Uterus (tissue), 4 donors: ENCODE data around the gene PLEKHH1. TPM values are rescaled to one million over a fixed set of nuclear protein-coding genes. Genes with fewer than 3 reads are reported as not detected.

Experiments
- DNase-seq, 2 donors: peaks; one replicate each; pipeline ENCODE4 v3.0.0-alpha.2; 2019 to 2020
- H3K27ac ChIP-seq, 2 donors: fragments of 200-600 bp; sonication (generic); 1 replicate in 1 of 2; 2 replicates in 1 of 2; pipeline ENCODE4 v1.5.1; 2016 to 2018
- H3K27me3 ChIP-seq, 2 donors: fragments of 200-600 bp; sonication (generic); one replicate each; pipeline ENCODE4 v1.5.1; 2018 to 2019; ENCODE audit warnings: control low read depth in 1 of 2
- H3K36me3 ChIP-seq, 2 donors: fragments of 200-600 bp; sonication (generic); one replicate each; pipeline ENCODE4 v1.5.1; 2019; ENCODE audit warnings: control low read depth in 1 of 2
- H3K4me1 ChIP-seq, 2 donors: fragments of 200-600 bp; sonication (generic); one replicate each; pipeline ENCODE4 v1.5.1; 2018 to 2019; ENCODE audit warnings: control low read depth in 1 of 2
- H3K4me3 ChIP-seq, 2 donors: fragments of 200-600 bp; sonication (generic); 1 replicate in 1 of 2; 2 replicates in 1 of 2; pipeline ENCODE4 v1.5.1; 2018 to 2019; ENCODE audit warnings: mild to moderate bottlenecking in 1 of 2
- H3K9me3 ChIP-seq, 2 donors: fragments of 200-600 bp; sonication (generic); one replicate each; pipeline ENCODE4 v1.5.1; 2019; ENCODE audit warnings: control low read depth in 1 of 2
- CTCF ChIP-seq, 4 experiments: fragments of 200-600 bp in 2 of 4; fragments of 450-650 bp in 2 of 4; sonication (generic) in 2 of 4; IDR thresholded peaks; one replicate each; pipeline ENCODE4 v1.5.1; 2016 to 2019; ENCODE audit warnings: antibody characterized with exemption in 4 of 4, mild to moderate bottlenecking in 2 of 4, moderate library complexity in 1 of 4
- POLR2A ChIP-seq, 2 donors: fragments of 450-650 bp; IDR thresholded peaks; one replicate each; pipeline ENCODE4 v1.6.1; 2016; ENCODE audit warnings: antibody characterized with exemption in 2 of 2, mild to moderate bottlenecking in 1 of 2, moderate library complexity in 1 of 2
- intact Hi-C: fragments of 100-400 bp; cut with DNase I; formaldehyde crosslinking; loops from one replicate; pipeline ENCODE4 v1.15.1; 2023; ENCODE audit warnings: low total_unique reads
- total RNA-seq, 4 donors: library from RNA; depleted of rRNA in 3 of 4; stranded (reverse); fragments of >200 nt in 3 of 4; gene quantifications; one replicate each; pipeline versions ENCODE4 v1.1.0 to v1.2.4, GENCODE V29; 2014 to 2023
- donor health status: DM: yes; HTN: yes; CAD: no.

PLEKHH1 gene
- total RNA-seq, 4 donors from 2014 or later, result 0.29 to 8.0 (median 4.9) TPM

DNA sequence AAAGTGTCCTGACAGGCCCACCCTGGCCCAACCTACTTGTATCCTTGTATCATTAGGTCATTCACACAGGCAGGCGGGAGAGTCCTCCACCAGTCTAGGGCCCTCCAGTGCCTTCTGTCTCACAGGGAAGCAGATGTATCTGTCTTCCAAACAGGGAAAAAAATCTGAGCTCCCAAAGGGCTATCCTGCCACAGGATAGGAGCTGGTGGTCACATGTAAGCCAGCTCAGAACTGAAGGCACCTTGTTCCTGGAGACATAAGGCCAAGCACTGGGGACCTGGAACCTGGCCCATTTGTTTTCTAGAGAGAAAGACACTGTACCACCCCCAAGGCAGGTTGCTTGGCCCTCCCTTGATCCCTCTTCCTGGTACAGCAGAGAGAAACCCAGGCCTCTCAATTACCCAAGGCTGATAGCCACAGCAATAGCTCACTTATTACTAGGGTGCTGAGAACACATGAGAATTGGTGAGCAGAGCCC is 19.4 kb upstream of the PLEKHH1 start:
- Histone ChIP-seq H3K27me3 (no peaks in the 10 kb centered on the region), H3K4me3 (no peak overlapping the region), H3K9me3 (no peaks in the 10 kb centered on the region), H3K36me3 (no peaks in the 10 kb centered on the region), H3K4me1 (no peaks in the 10 kb centered on the region), H3K27ac (peak overlapping the region; percentile 62 to 79)
- intact Hi-C loops, result no loop called here
- TF ChIP-seq POLR2A (IDR thresholded peaks at IDR 0.05), result no peak
- no peak for TF ChIP-seq CTCF (IDR thresholded peaks at IDR 0.05)
- DNase-seq, result no peak

GRCh38 chr14:67514203-67514607 is 18.9 kb upstream of the PLEKHH1 start:
- Histone ChIP-seq H3K27ac (peak overlapping the region; percentile 62 to 79), H3K9me3 (no peaks in the 10 kb centered on the region), H3K4me1 (no peaks in the 10 kb centered on the region), H3K4me3 (peak overlapping the region; percentile 54 to 89), H3K27me3 (no peaks in the 10 kb centered on the region), H3K36me3 (no peaks in the 10 kb centered on the region)
- DNase-seq, result peak; percentile 35 to 47
- TF ChIP-seq POLR2A (IDR thresholded peaks at IDR 0.05), result no peak
- no peak for TF ChIP-seq CTCF (IDR thresholded peaks at IDR 0.05)
- intact Hi-C loops, result no loop called here

GRCh38 chr14:67514650-67515385 is 18.3 kb upstream of the PLEKHH1 start:
- DNase-seq, result peak; percentile 34 to 43
- peak overlapping the region; percentile 62 to 79 for H3K27ac ChIP-seq
- no peaks in the 10 kb centered on the region for H3K9me3 ChIP-seq
- no peaks in the 10 kb centered on the region for H3K4me1 ChIP-seq
- H3K4me3 ChIP-seq, result peak overlapping the region; percentile 54 to 89
- intact Hi-C loops, result no loop called here
- H3K27me3 ChIP-seq, result no peaks in the 10 kb centered on the region
- H3K36me3 ChIP-seq, result no peaks in the 10 kb centered on the region
- TF ChIP-seq POLR2A (IDR thresholded peaks at IDR 0.05) (no peak), CTCF (IDR thresholded peaks at IDR 0.05) (no peak)

GRCh38 chr14:67515386-67516079 is 17.6 kb upstream of the PLEKHH1 start:
- Histone ChIP-seq H3K4me1 (no peaks in the 10 kb centered on the region), H3K27me3 (no peaks in the 10 kb centered on the region), H3K27ac (peak overlapping the region; percentile 62 to 79), H3K9me3 (no peaks in the 10 kb centered on the region), H3K36me3 (no peaks in the 10 kb centered on the region), H3K4me3 (peak overlapping the region; percentile 54 to 89)
- TF ChIP-seq POLR2A (IDR thresholded peaks at IDR 0.05) (no peak), CTCF (IDR thresholded peaks at IDR 0.05) (no peak)
- intact Hi-C loops, result no loop called here
- DNase-seq, result no peak

GRCh38 chr14:67516676-67517075 is 16.4 kb upstream of the PLEKHH1 start:
- H3K27me3 ChIP-seq, result no peaks in the 10 kb centered on the region
- no peaks in the 10 kb centered on the region for H3K36me3 ChIP-seq
- intact Hi-C loops, result no loop called here
- H3K4me3 ChIP-seq, result no peak overlapping the region
- H3K4me1 ChIP-seq, result no peaks in the 10 kb centered on the region
- no peak overlapping the region for H3K27ac ChIP-seq
- H3K9me3 ChIP-seq, result no peaks in the 10 kb centered on the region
- TF ChIP-seq CTCF (IDR thresholded peaks at IDR 0.05) (no peak), POLR2A (IDR thresholded peaks at IDR 0.05) (no peak)
- DNase-seq, result no peak
